ENCODE measurements around the gene ANKRD65.
"Not testable (repeated sequence)": the region's sequence is repeated elsewhere in the genome, so short reads cannot be mapped to it uniquely, and the experiment has no call there.

DNA sequence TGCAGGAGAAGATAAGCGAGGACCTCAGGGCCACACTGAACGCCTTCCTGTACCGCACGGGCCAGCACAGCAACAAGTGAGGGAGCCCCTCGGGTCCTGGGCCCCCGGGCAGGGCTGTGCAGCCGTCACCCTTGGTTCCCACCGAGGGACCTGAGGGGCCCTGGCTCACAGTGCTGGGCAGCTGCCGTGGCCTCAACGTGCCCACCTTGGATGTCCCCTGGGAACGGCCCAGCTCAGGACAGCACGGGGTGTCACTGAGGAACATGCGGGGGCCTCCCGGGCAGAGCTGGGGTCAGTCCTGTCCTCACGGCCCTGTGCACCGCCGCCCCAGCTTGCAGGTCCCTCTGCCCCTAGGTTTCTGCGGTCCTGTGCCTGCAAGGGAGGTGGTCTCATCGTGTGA lies 38.1 kb upstream of the ANKRD65 start:
- TF ChIP-seq, protein P1, sequence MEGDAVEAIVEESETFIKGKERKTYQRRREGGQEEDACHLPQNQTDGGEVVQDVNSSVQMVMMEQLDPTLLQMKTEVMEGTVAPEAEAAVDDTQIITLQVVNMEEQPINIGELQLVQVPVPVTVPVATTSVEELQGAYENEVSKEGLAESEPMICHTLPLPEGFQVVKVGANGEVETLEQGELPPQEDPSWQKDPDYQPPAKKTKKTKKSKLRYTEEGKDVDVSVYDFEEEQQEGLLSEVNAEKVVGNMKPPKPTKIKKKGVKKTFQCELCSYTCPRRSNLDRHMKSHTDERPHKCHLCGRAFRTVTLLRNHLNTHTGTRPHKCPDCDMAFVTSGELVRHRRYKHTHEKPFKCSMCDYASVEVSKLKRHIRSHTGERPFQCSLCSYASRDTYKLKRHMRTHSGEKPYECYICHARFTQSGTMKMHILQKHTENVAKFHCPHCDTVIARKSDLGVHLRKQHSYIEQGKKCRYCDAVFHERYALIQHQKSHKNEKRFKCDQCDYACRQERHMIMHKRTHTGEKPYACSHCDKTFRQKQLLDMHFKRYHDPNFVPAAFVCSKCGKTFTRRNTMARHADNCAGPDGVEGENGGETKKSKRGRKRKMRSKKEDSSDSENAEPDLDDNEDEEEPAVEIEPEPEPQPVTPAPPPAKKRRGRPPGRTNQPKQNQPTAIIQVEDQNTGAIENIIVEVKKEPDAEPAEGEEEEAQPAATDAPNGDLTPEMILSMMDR (IDR thresholded peaks at IDR 0.05) = not testable (repeated sequence)
- TF ChIP-seq POLR2A (IDR thresholded peaks at IDR 0.05) = not testable (repeated sequence)
